ENCODE data around the gene SHPK. TPM values are rescaled to one million over a fixed set of nuclear protein-coding genes. Genes with fewer than 3 reads are reported as not detected.
A peak's percentile ranks its signal among the peaks of the same experiment; 100 is the strongest.

SHPK gene
- total RNA-seq, 1 donor from 2014 or later: 35.5 TPM

DNA sequence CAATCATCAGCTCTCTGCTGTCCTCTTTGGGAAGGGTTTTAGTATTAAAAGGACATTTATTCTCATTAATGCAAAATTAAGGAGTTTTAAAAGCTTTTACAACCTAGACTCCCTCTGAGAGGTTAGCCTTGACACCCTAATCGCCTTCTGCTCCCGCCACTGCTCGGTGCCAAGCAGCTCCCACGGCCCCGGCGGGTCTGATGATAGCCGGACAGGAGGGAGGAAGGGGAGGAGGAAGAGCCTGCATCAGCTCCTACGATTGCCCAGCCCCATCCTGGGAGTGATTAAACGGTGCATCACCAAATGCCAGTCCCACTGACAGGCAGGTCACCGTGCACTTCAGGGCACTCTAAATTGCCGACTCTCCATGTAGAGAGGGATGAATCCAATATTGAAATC, 8.3 kb downstream of the SHPK start:
- Mint-ChIP-seq H3K9me3 (ENCODE audit: unreplicated experiment) (peaks cover 4% of the 10 kb centered on the region), H3K4me1 (ENCODE audit: low read depth, unreplicated experiment) (peaks cover 21% of the 10 kb centered on the region), H3K4me3 (ENCODE audit: unreplicated experiment) (no peak overlapping the region), H3K27me3 (ENCODE audit: unreplicated experiment) (peaks cover 6% of the 10 kb centered on the region), H3K27ac (ENCODE audit: unreplicated experiment) (peak overlapping the region; percentile 57), H3K36me3 (ENCODE audit: unreplicated experiment) (peaks cover 7% of the 10 kb centered on the region)
- TF ChIP-seq, protein P1, sequence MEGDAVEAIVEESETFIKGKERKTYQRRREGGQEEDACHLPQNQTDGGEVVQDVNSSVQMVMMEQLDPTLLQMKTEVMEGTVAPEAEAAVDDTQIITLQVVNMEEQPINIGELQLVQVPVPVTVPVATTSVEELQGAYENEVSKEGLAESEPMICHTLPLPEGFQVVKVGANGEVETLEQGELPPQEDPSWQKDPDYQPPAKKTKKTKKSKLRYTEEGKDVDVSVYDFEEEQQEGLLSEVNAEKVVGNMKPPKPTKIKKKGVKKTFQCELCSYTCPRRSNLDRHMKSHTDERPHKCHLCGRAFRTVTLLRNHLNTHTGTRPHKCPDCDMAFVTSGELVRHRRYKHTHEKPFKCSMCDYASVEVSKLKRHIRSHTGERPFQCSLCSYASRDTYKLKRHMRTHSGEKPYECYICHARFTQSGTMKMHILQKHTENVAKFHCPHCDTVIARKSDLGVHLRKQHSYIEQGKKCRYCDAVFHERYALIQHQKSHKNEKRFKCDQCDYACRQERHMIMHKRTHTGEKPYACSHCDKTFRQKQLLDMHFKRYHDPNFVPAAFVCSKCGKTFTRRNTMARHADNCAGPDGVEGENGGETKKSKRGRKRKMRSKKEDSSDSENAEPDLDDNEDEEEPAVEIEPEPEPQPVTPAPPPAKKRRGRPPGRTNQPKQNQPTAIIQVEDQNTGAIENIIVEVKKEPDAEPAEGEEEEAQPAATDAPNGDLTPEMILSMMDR (IDR thresholded peaks at IDR 0.05; ENCODE audit: partially characterized antibody, unreplicated experiment): no peak
- DNase-seq: no peak

DNA sequence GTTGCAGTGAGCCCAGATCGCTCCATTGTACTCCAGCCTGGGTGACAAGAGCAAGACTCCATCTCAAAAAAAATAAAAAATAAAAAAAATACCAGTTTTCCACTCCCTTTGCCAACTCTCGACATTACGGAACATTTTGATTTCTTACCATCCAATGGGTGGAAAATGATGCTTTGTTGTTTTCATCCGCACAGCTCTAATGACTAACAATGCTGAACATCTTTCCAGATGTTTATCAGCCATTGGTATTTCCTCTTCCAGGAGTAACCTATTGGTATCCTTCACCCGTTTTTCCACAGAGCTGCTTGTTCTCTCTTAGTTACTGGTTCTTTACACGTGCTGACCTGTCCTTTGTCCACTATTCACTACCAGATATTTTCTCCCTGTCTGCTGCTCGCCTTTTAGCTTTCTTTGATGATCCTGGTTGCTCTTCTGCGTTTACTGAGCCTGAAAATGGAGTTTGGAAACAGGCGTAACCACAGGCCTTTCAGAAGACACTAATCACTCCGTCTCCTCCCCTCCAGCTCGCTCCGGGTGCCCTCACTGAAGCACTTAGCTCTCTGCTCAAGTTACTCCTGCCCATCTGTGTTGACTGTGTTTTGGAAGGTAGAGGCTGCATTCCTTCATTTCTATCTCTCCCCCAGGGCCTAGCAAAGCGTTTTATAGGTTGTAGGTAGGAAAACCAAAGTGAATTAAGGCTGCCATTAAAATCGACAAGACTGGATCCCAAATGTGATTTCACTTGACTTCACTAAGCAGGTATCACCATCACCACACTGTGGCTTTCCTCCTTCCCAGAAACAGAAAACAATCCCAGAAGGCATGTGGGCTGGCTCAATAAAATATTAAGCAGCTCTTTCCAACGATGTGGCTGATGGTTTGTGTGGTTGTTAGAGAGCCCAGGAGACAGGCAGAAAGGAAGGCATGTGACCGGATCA, 8.9 kb downstream of the SHPK start:
- DNase-seq: no peak
- Mint-ChIP-seq H3K36me3 (ENCODE audit: unreplicated experiment) (peaks cover 7% of the 10 kb centered on the region), H3K4me3 (ENCODE audit: unreplicated experiment) (peak overlapping the region; percentile 25), H3K9me3 (ENCODE audit: unreplicated experiment) (peaks cover 4% of the 10 kb centered on the region), H3K4me1 (ENCODE audit: low read depth, unreplicated experiment) (peaks cover 21% of the 10 kb centered on the region), H3K27ac (ENCODE audit: unreplicated experiment) (peak overlapping the region; percentile 49), H3K27me3 (ENCODE audit: unreplicated experiment) (peaks cover 6% of the 10 kb centered on the region)
- TF ChIP-seq, protein P1 (IDR thresholded peaks at IDR 0.05; ENCODE audit: partially characterized antibody, unreplicated experiment): no peak

DNA sequence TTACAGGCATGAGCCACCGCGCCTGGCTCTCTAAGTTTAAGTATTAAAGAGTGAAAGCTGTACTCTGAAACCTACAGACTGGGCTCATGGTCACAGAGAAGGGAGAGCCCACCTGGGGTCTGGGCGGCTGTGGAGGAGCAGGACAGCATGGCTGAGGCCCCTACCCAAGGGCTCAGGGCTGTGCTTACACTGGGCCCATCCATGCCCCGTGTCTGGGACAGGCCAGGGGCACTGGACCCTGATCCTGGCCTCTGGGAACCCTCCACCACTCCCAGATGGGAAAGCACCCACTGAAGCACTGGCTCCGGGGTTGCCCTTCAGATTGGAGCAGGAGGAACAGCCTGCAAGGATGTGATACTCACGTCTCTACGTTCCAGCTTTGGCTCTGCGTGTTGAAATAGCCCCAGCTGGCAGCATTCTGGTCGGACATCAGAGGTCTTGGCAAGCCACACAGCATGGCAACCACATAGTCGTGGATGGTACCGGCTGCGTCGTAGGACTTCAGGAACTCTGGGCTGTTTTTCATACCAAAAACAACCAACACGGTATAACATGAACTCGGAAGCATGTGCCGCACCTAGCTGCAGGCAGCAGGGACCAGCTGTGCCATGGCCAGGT, 13.0 kb downstream of the SHPK start:
- TF ChIP-seq, protein P1 (IDR thresholded peaks at IDR 0.05; ENCODE audit: partially characterized antibody, unreplicated experiment): no peak
- H3K4me1 Mint-ChIP-seq (ENCODE audit: low read depth, unreplicated experiment): peaks cover 13% of the 10 kb centered on the region
- H3K9me3 Mint-ChIP-seq (ENCODE audit: unreplicated experiment): peaks cover 4% of the 10 kb centered on the region
- no peak overlapping the region for H3K4me3 Mint-ChIP-seq (ENCODE audit: unreplicated experiment)
- H3K27ac Mint-ChIP-seq (ENCODE audit: unreplicated experiment): peak overlapping the region; percentile 72
- H3K36me3 Mint-ChIP-seq (ENCODE audit: unreplicated experiment): peaks cover 11% of the 10 kb centered on the region
- no peak for DNase-seq
- peaks cover 3% of the 10 kb centered on the region for H3K27me3 Mint-ChIP-seq (ENCODE audit: unreplicated experiment)

DNA sequence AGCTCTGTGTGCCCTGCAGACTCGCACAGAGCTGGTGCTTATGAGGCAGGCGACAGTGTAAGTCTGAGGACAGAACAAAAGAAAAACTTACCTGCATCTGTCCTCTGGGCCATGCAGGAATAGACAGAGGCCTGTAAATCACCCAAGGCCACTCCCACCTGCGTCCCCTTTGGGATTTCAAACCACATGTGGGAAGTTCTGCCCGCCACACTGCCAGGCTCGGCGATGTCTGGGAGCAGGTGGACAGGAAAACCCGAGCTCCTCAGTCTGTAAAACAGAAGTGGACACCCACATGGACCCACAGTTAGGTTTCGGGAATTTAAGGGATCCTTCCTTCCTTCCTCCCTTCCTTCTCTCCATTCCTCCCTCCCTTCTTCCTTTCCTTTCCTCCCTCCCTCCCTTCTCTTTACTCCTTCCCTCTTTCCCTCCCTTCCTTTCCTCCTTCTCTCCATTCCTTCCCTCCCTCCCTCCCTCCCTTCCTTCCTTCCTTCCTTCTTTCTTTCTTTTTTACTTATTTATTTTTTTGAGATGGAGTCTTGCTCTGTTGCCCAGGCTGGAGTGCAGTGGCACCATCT, 14.8 kb downstream of the SHPK start:
- H3K4me3 Mint-ChIP-seq (ENCODE audit: unreplicated experiment): no peak overlapping the region
- H3K9me3 Mint-ChIP-seq (ENCODE audit: unreplicated experiment): no peaks in the 10 kb centered on the region
- no peak overlapping the region for H3K27ac Mint-ChIP-seq (ENCODE audit: unreplicated experiment)
- peaks cover 2% of the 10 kb centered on the region for H3K27me3 Mint-ChIP-seq (ENCODE audit: unreplicated experiment)
- H3K4me1 Mint-ChIP-seq (ENCODE audit: low read depth, unreplicated experiment): peaks cover 7% of the 10 kb centered on the region
- H3K36me3 Mint-ChIP-seq (ENCODE audit: unreplicated experiment): peaks cover 9% of the 10 kb centered on the region
- no peak for DNase-seq
- TF ChIP-seq, protein P1 (IDR thresholded peaks at IDR 0.05; ENCODE audit: partially characterized antibody, unreplicated experiment): no peak

All from glutamatergic neuron (in vitro differentiated cells).